HEK293T (cell line): ENCODE data around the gene E2F1.

Experiments used
- ARNT ChIP-seq: fragments of 450-650 bp; IDR thresholded peaks from 2 replicates; pipeline ENCODE4 v1.6.1; 2017; ENCODE audit warnings: mild to moderate bottlenecking
- SP1 ChIP-seq: fragments of 450-650 bp; IDR thresholded peaks from 2 replicates; pipeline ENCODE4 v1.6.1; 2017
- ZNF384 ChIP-seq: fragments of 450-650 bp; IDR thresholded peaks from 2 replicates; pipeline ENCODE4 v1.6.1; 2016

- no peak for TF ChIP-seq SP1
- TF ChIP-seq ZNF384: no peak
- TF ChIP-seq ARNT: no peak
Measured at GRCh38 chr20:33635341-33635740, 50.8 kb downstream of the E2F1 start.
